DND-41 (cell line): Measurements from ENCODE around the gene GNG12.

Source experiments
- ATAC-seq: fragments of 200-7000 bp; cut with Tn5 transposase; 3 replicates; pipeline ENCODE4 v1.9.1; 2021; ENCODE audit warnings: low read depth; ENCODE audit not compliant: insufficient read depth
- DNase-seq: peaks from one replicate; pipeline ENCODE4 v3.0.0-alpha.2; 2020
- H2AFZ ChIP-seq: 2 replicates; pipeline ENCODE4 v1.6.0; 2012; ENCODE audit warnings: low read depth, low read length
- H3K27ac ChIP-seq: 2 replicates; pipeline ENCODE4 v1.5.1; 2012; ENCODE audit warnings: low read length, inconsistent platforms
- H3K27me3 ChIP-seq: fragments of 200-600 bp; sonication (generic); 2 replicates; pipeline ENCODE4 v1.6.0; 2012; ENCODE audit warnings: low read length, mild to moderate bottlenecking, inconsistent platforms; ENCODE audit not compliant: insufficient read depth, poor library complexity
- H3K36me3 ChIP-seq: 2 replicates; pipeline ENCODE4 v1.5.1; 2012; ENCODE audit warnings: low read length, inconsistent platforms; ENCODE audit not compliant: insufficient read depth
- H3K4me1 ChIP-seq: 2 replicates; pipeline ENCODE4 v1.5.1; 2012; ENCODE audit warnings: mild to moderate bottlenecking, low read length; ENCODE audit not compliant: insufficient read depth
- H3K4me2 ChIP-seq: 2 replicates; pipeline ENCODE4 v1.6.0; 2012; ENCODE audit warnings: mild to moderate bottlenecking, moderate library complexity, low read length, inconsistent platforms; ENCODE audit not compliant: insufficient read depth
- H3K4me3 ChIP-seq, 2 experiments: fragments of 200-600 bp in 1 of 2; shearing (Covaris generic) in 1 of 2; 2 replicates each; pipeline ENCODE4 v1.5.1; 2012 to 2016; ENCODE audit warnings: inconsistent platforms in 2 of 2, low read length in 2 of 2, mild to moderate bottlenecking in 2 of 2, low read depth in 1 of 2, moderate library complexity in 1 of 2
- H3K79me2 ChIP-seq: 2 replicates; pipeline ENCODE4 v1.6.0; 2012; ENCODE audit warnings: low read length, inconsistent platforms; ENCODE audit not compliant: insufficient read depth
- H3K9ac ChIP-seq: 2 replicates; pipeline ENCODE4 v1.6.0; 2012; ENCODE audit warnings: low read depth, mild to moderate bottlenecking, inconsistent platforms, low read length, moderate library complexity
- H3K9me3 ChIP-seq: 2 replicates; pipeline ENCODE4 v1.5.1; 2012; ENCODE audit warnings: low read length, moderate library complexity, mild to moderate bottlenecking, inconsistent platforms; ENCODE audit not compliant: insufficient read depth, severe bottlenecking
- H4K20me1 ChIP-seq: 2 replicates; pipeline ENCODE4 v1.6.0; 2012; ENCODE audit warnings: low read length; ENCODE audit not compliant: insufficient read depth
- CTCF ChIP-seq: IDR thresholded peaks from 2 replicates; pipeline ENCODE4 v1.5.1; 2012; ENCODE audit warnings: borderline replicate concordance, low read length, moderate library complexity, mild to moderate bottlenecking; ENCODE audit not compliant: poor library complexity, severe bottlenecking; ENCODE audit errors: extremely low read depth
- EZH2 ChIP-seq: IDR thresholded peaks from 3 replicates; pipeline ENCODE4 v1.6.1; 2012; ENCODE audit warnings: borderline replicate concordance, low read depth, mild to moderate bottlenecking, moderate library complexity, low read length, inconsistent platforms; ENCODE audit not compliant: severe bottlenecking

Gene GNG12

GRCh38 chr1:67754526-67754920 lies 78.7 kb downstream of the GNG12 start:
- TF ChIP-seq CTCF (no peak), EZH2 (no peak)
- no peak overlapping the region for H3K4me2 ChIP-seq
- no peak overlapping the region for H3K9ac ChIP-seq
- H3K27me3 ChIP-seq, result no peaks in the 10 kb centered on the region
- H3K27ac ChIP-seq, result no peak overlapping the region
- no peak overlapping the region for H3K4me3 ChIP-seq
- ATAC-seq (no peak), DNase-seq (no peak)
- H3K36me3 ChIP-seq, result no peaks in the 10 kb centered on the region
- no peaks in the 10 kb centered on the region for H3K79me2 ChIP-seq
- no peaks in the 10 kb centered on the region for H3K4me1 ChIP-seq
- no peaks in the 10 kb centered on the region for H3K9me3 ChIP-seq
- H4K20me1 ChIP-seq, result no peaks in the 10 kb centered on the region
- no peak overlapping the region for H2AFZ ChIP-seq

GRCh38 chr1:67753776-67754525 lies 79.3 kb downstream of the GNG12 start:
- ATAC-seq (no peak), DNase-seq (no peak)
- Histone ChIP-seq H3K9me3 (no peaks in the 10 kb centered on the region), H3K27ac (no peak overlapping the region), H3K4me1 (peaks cover under 1% of the 10 kb centered on the region; the same call in 1 of the 2 replicates), H3K4me3 (no peak overlapping the region), H4K20me1 (no peaks in the 10 kb centered on the region), H3K36me3 (no peaks in the 10 kb centered on the region), H3K9ac (no peak overlapping the region), H2AFZ (no peak overlapping the region), H3K27me3 (no peaks in the 10 kb centered on the region), H3K79me2 (no peaks in the 10 kb centered on the region), H3K4me2 (no peak overlapping the region)
- TF ChIP-seq EZH2 (no peak), CTCF (no peak)

GRCh38 chr1:67752306-67752705 lies 81.0 kb downstream of the GNG12 start:
- H3K27me3 ChIP-seq, result no peaks in the 10 kb centered on the region
- no peaks in the 10 kb centered on the region for H3K36me3 ChIP-seq
- no peaks in the 10 kb centered on the region for H3K79me2 ChIP-seq
- no peak for TF ChIP-seq EZH2
- H2AFZ ChIP-seq, result no peak overlapping the region
- no peak overlapping the region for H3K4me2 ChIP-seq
- no peak for DNase-seq
- H3K9me3 ChIP-seq, result no peaks in the 10 kb centered on the region
- H4K20me1 ChIP-seq, result no peaks in the 10 kb centered on the region
- peaks cover 17% of the 10 kb centered on the region for H3K4me1 ChIP-seq
- no peak for ATAC-seq
- no peak overlapping the region for H3K9ac ChIP-seq
- no peak overlapping the region for H3K4me3 ChIP-seq
- H3K27ac ChIP-seq, result no peak overlapping the region

GRCh38 chr1:67750691-67751054 lies 82.6 kb downstream of the GNG12 start:
- H3K27me3 ChIP-seq, result no peaks in the 10 kb centered on the region
- H3K4me2 ChIP-seq, result no peak overlapping the region
- TF ChIP-seq CTCF (no peak), EZH2 (no peak)
- H3K79me2 ChIP-seq, result no peaks in the 10 kb centered on the region
- peaks cover 17% of the 10 kb centered on the region for H3K4me1 ChIP-seq
- H3K4me3 ChIP-seq, result no peak overlapping the region
- no peaks in the 10 kb centered on the region for H4K20me1 ChIP-seq
- DNase-seq (no peak), ATAC-seq (no peak)
- H3K36me3 ChIP-seq, result no peaks in the 10 kb centered on the region
- H3K9ac ChIP-seq, result no peak overlapping the region
- no peaks in the 10 kb centered on the region for H3K9me3 ChIP-seq
- no peak overlapping the region for H2AFZ ChIP-seq
- no peak overlapping the region for H3K27ac ChIP-seq
